PFSK-1 (cell line): ENCODE results near the gene YWHAG.

Experiments
- FOXP2 ChIP-seq: optimal IDR thresholded peaks from 2 replicates; pipeline ENCODE3; 2011; ENCODE audit warnings: borderline replicate concordance, control low read depth, inconsistent platforms; ENCODE audit not compliant: insufficient read depth; ENCODE audit errors: extremely low read length, extremely low read depth
- POLR2AphosphoS5 ChIP-seq: IDR thresholded peaks from 2 replicates; pipeline ENCODE4 v1.6.1; 2012; ENCODE audit warnings: low read depth, mild to moderate bottlenecking, control low read depth, low read length, moderate library complexity
- SIN3A ChIP-seq: IDR thresholded peaks from 2 replicates; pipeline ENCODE4 v1.6.1; 2012; ENCODE audit warnings: mild to moderate bottlenecking, low read length, moderate library complexity, borderline replicate concordance; ENCODE audit not compliant: insufficient read depth
- TAF1 ChIP-seq: IDR thresholded peaks from 2 replicates; pipeline ENCODE4 v1.6.1; 2012; ENCODE audit warnings: low read length, control low read depth, borderline replicate concordance; ENCODE audit not compliant: insufficient read depth
- TF ChIP-seq, protein P1 (sequence below), 2 experiments: IDR thresholded peaks; 2 replicates each; pipeline versions ENCODE4 v1.6.1 to v1.8.0; 2011 to 2012; ENCODE audit warnings: low read depth in 2 of 2, low read length in 2 of 2, control low read depth in 1 of 2, inconsistent platforms in 1 of 2, mild to moderate bottlenecking in 1 of 2, moderate library complexity in 1 of 2; ENCODE audit not compliant: insufficient read depth in 1 of 2

YWHAG gene

DNA sequence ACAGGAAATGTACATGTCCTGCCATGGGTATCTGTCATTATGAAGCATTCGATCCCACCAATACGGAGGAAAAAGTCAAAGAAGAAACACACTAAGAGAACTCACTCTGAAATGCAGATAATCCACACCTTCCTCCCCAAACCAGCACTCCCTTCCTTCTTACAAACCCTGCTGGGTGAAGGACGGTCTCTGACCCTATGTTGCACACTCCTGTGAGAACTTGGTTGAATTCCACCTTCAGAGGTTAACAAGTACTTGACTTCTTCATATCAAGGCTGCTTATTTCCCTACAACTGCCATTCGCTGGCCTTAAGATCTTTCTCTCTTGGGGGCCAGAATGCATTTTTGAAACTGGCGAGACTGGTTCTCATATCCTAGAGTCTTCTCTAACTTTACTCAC, 16.6 kb downstream of the YWHAG start:
- no peak for TF ChIP-seq TAF1
- no peak for TF ChIP-seq POLR2AphosphoS5
- TF ChIP-seq, protein P1, sequence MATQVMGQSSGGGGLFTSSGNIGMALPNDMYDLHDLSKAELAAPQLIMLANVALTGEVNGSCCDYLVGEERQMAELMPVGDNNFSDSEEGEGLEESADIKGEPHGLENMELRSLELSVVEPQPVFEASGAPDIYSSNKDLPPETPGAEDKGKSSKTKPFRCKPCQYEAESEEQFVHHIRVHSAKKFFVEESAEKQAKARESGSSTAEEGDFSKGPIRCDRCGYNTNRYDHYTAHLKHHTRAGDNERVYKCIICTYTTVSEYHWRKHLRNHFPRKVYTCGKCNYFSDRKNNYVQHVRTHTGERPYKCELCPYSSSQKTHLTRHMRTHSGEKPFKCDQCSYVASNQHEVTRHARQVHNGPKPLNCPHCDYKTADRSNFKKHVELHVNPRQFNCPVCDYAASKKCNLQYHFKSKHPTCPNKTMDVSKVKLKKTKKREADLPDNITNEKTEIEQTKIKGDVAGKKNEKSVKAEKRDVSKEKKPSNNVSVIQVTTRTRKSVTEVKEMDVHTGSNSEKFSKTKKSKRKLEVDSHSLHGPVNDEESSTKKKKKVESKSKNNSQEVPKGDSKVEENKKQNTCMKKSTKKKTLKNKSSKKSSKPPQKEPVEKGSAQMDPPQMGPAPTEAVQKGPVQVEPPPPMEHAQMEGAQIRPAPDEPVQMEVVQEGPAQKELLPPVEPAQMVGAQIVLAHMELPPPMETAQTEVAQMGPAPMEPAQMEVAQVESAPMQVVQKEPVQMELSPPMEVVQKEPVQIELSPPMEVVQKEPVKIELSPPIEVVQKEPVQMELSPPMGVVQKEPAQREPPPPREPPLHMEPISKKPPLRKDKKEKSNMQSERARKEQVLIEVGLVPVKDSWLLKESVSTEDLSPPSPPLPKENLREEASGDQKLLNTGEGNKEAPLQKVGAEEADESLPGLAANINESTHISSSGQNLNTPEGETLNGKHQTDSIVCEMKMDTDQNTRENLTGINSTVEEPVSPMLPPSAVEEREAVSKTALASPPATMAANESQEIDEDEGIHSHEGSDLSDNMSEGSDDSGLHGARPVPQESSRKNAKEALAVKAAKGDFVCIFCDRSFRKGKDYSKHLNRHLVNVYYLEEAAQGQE (IDR thresholded peaks at IDR 0.05; ENCODE audit: insufficient read depth in 1 of 2, low read depth in 2 of 2, low read length in 2 of 2): no peak
- no peak for TF ChIP-seq FOXP2
- no peak for TF ChIP-seq SIN3A

DNA sequence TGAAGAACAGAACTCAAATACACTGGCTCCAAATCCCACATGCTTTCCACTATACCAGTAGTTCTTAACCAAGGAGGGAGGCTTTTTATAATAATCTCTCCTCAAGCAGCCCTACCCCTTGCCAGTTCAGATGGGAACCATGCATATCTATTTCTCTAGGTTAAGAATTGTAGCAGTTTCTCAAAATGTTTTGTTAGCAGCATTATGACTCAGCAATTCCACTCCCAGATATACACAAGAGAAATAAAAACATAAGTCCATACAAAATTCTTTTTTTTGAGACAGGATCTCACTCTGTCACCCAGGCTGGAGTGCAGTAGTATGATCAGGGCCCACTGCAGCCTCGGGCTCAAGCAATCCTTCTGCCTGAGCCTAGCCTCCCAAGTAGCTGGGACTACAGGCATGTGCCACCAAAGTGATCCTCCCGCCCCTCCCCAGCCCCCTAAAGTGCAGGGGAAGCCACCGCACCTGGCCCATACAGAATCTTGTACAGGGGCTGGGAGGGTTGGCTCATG, 18.1 kb downstream of the YWHAG start:
- TF ChIP-seq FOXP2 (no peak), TAF1 (no peak), SIN3A (no peak), POLR2AphosphoS5 (no peak)
- TF ChIP-seq, protein P1 (IDR thresholded peaks at IDR 0.05; ENCODE audit: insufficient read depth in 1 of 2, low read depth in 2 of 2, low read length in 2 of 2): no peak

DNA sequence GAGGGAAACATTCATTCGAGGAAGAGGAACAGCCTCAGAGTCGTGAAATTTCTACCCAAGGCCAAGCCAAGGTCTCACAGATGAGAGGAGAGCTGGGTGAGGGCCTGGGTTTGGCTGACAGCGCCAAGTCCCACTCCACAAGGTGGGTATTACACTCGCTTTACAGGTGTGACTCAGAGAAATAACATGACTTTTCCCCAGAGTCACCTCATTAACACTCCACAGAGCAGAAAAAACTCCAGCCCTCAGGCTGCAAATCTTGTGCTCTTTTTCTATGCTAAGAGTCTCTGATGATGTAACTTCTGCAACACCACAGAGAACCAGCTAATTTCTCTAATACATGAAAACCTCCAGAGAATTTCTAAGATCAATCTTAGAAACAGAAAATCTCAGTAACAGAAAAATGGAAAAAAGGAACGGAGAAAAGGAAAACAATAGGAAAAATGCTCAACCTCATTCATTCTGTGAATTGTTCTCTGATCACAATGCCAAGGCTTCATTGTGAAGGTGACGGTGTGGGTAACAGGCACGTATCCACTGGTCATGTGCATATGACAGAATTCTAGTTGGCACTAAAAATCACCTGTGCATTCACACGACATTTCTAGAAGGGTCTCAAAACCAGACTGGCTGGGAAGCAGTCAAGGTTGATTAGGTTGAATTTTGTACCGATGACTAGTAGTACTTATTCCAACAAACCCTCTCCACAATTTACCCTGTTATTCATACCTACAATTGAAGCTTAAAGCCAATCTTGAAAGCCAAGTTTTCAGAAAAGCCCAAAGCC, 20.3 kb downstream of the YWHAG start:
- TF ChIP-seq SIN3A (no peak), TAF1 (no peak), POLR2AphosphoS5 (no peak), FOXP2 (no peak)
- TF ChIP-seq, protein P1 (IDR thresholded peaks at IDR 0.05; ENCODE audit: insufficient read depth in 1 of 2, low read depth in 2 of 2, low read length in 2 of 2): no peak

DNA sequence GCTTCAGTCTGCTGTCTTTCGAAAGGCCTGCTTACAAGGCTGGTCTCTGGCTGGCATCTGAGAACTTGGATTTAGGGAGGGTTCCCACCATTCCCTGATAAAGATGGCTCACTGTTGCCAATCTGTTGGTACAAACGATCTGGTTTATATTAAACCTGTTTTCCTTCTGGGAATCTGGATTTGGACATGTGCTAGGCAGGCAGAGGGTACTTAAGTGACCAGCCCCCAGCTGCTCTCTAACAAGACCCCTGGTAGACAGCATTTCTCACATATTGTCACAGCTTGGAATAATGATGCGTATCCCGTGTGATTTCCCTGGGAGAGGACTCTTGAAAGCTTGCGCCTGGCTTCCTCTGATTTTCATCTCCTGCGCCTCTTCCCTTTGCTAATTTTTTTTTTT, 21.6 kb downstream of the YWHAG start:
- TF ChIP-seq TAF1 (no peak), POLR2AphosphoS5 (no peak), SIN3A (no peak)
- TF ChIP-seq, protein P1 (IDR thresholded peaks at IDR 0.05; ENCODE audit: insufficient read depth in 1 of 2, low read depth in 2 of 2, low read length in 2 of 2): no peak

DNA sequence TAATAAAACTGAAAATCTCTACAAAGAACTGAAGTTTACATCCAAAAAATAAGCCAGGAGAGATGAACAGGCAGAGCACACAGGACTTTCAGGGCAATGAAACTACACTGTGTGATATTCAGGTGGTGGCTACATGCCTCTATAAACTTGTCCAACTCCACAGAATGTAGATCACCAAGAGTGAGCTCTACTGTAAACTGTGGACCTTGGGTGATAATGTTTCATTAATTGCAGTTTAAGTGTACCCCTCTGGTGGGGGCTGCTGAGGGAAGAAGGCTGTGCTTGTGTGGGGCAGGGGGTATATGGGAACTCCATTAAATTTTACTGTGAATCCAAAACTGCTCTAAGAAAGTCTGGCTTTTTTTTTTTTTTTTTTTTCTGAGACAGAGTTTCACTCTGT, 22.7 kb downstream of the YWHAG start:
- TF ChIP-seq TAF1: no peak
- TF ChIP-seq FOXP2: no peak
- TF ChIP-seq SIN3A: no peak
- no peak for TF ChIP-seq POLR2AphosphoS5
- TF ChIP-seq, protein P1 (IDR thresholded peaks at IDR 0.05; ENCODE audit: insufficient read depth in 1 of 2, low read depth in 2 of 2, low read length in 2 of 2): no peak
